RPMI7951 (cell line): ENCODE data around the gene HTR6. TPM values are rescaled to one million over a fixed set of nuclear protein-coding genes. Genes with fewer than 3 reads are reported as not detected.
A peak's percentile ranks its signal among the peaks of the same experiment; 100 is the strongest.

ENCODE experiments used
- DNase-seq: peaks from one replicate; pipeline ENCODE4 v3.0.0-alpha.2; 2012; ENCODE audit warnings: low read depth
- total RNA-seq: library from RNA; depleted of rRNA; stranded (reverse); fragments of >200 nt; shearing (Covaris generic); gene quantifications from 2 replicates; pipeline ENCODE4 v1.2.3, GENCODE V29; 2014

HTR6 gene
- total RNA-seq, 1 experiment from 2014 or later: not detected

DNA sequence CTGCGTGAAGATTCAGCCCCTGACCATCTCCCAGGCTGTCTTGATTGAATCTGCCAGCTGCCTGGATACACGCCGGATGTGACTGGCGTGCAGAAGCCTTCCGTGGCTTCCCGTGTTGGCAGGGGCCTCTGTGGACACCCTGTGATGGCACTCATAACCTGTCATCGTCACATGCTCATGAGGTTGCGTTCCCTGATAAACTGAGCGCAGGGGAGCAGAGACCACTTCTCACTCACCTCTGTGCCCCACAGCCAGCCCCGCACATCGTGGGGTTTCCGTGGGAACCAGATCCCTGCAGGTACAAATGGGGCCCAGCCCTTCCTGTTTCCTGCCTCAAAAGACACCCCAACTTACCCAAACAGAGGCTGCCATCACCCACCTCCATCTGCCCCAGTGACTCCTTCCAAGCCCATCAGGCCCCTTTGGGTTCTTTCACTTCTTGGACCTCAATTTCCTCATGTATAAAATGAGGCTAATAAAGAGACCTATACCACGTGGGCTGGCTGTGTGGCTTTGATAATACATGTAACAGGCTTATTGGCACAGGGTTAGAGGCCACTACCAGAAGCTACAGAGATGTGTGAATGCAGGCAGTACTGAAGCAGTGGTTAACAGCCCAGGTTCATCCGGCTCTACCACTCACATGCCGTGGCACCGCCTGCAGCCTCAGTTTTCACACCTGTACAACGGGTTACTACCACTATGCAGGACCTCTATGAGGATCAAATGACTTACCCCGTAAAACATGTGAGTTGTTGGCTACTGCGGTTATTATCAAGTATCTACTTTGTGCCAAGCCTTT is 23.6 kb downstream of the HTR6 start:
- DNase-seq: no peak

DNA sequence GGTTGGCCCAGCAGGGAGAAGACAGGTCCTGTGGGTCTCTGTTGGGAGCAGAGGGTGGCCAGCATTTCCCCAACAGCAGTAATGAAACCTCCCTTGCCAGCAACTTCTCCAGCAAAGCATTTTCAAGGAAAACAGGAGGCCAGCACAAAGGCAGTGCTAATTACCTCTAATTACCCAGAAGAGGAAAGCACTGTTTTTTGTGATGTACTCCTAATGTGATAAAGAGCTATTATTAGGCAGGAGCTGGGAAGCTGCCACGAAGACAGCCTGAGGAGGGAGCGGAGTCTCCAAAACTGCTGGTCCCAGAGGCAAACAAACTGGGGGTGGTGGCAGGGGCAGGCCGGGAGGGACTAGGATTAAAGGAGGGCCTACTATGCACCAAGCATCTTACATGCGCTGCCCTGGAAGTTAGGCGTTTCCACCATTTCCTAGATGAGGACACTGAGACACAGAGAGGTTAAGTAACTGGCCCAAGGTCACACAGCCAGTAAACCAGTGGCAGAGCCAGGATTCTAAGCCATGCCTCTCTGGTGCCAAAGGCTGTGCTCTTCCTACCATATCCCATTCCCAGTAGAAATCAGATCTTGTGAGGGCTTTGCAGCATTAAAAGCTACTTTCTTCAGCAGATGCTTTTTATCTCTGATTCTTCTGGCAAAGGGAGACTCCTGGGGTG is 24.5 kb downstream of the HTR6 start:
- no peak for DNase-seq

GRCh38 chr1:19689856-19690255 is 25.2 kb downstream of the HTR6 start:
- DNase-seq: no peak

DNA sequence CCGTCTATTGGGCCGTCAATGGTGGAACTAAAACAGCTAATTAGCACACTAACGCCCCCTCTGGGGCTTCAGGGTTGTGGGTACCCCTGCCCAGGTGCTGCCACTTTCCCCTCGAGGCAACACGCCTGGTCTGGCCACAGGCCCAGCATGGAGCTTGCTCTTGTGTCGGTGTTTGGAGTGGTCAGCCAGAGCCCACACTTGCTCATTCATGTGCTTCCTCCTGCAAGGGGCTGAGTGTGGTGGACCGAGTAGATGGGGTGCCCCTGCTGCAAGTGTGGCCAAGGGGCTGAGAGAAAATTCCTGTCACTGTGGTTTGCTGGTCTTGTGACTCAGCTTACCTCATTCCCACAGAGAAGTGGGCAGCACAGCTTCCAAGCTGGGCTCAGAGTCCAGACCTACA is 25.7 kb downstream of the HTR6 start:
- no peak for DNase-seq

DNA sequence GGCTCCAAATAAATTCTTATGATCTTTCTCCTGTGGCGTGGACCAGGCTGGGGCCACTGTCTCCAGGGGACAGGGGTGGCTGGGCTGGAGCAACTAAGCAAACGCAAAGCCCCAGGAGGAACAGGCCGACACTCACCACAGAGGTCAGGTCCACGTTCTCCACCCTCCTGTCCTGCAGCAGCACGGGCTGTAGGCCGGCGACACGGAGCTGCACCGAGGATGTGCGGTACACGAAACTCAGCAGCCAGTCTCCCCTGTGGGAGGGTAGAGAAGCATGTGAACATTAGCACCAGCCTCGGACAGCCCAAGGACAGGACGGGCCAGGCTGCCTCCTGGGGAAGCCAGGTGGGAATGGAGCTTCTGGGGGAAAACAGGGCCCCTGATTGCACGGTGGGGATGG is 29.6 kb downstream of the HTR6 start:
- DNase-seq: no peak

DNA sequence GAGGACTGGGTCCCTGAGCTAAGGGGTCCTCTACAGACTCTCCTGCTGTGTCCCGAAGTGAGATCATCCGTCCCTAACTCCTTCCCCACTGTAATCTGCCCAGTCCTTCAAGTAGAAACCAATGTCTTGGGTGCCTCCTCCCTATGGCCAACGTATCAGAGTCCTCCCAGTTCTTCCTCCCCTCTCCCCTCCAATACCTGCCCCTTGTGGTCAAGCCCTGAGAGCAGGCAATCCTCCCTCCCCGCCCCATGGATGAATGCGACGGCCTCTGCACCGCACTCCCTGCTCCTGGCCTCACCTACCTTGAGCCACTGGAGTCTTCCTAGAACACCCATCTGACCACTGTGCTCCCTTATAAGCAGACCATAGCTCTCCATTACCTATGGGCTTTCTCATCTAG is 31.1 kb downstream of the HTR6 start:
- DNase-seq: no peak

DNA sequence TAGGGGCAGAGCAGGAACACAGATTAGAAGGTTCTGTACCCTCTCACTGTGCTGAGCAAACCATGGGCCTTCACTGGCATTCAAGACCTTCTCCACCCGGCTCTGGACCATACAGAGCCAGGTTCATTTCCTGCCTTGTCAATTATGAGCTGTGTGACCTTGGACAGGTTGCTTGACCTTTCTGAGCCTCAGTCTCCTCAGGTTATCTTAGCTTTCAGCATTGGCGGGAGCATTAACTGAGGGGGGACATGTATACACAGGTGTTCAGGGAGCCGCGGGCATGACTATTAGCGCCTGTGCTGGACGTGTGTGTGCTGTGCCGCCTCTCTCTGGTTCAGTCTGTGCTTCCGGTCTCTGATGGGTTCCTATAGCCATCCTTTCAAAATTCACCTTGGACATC is 32.1 kb downstream of the HTR6 start:
- no peak for DNase-seq

GRCh38 chr1:19698181-19698580 is 33.5 kb downstream of the HTR6 start:
- DNase-seq: no peak

- DNase-seq: no peak
Observed at GRCh38 chr1:19700079-19700777, 35.6 kb downstream of the HTR6 start.

DNA sequence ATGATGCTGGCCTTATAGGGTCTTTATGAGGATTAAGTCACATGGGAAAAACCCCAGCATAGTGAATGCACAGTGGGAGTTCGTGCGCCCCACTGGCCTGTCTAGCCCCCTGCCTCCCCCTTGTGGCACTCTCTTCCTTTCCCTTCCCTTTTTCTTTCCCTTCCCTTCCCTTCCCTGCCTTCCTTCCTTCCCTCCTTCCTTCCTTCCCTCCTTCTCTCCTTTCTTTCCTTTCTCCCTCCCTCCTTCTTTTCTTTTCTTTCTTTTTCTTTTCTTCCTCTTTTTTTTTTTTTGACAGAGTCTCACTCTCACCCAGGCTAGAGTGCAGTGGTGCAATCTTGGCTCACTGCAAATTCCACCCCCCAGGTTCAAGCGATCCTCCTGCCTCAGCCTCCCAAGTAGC is 38.6 kb downstream of the HTR6 start:
- DNase-seq: no peak

GRCh38 chr1:19704247-19705113 is 39.8 kb downstream of the HTR6 start:
- DNase-seq: peak; percentile 67

DNA sequence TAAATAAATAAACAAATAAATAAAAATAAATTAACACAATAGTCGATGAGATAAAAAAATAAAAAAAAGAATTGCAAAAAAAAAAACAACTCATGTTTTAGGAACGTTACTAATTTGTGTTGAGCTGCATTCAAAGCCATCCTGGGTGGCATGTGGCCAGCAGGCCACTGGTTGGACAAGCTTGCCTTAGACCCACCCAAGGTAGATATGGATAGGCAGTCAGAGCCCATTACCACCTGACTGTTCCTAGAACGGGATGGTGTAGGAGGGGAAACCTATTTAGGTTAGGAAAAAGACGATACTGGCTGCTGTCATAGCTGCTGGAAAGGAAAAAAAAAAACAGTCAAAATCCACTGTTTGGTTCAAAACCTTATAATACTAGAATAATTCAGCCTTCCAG is 40.8 kb downstream of the HTR6 start:
- no peak for DNase-seq

DNA sequence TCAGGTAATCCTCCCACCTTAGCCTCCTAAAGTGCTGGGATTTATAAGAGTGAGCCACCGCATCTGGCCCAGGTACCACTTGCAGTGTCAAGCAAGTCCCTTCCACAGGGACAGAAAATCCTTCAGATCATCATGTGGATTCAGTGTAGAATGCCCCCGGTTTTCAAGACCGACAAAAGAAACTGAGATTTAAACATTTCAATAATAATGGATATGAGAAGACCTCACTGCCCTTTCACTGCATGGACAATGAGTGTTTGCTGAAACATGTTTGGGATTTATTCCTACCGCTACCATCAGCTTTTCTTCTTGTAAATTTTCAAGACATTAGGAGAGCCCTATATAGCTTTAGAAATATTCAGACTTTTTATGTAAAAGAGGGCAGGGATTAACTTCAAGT is 41.5 kb downstream of the HTR6 start:
- DNase-seq: no peak

DNA sequence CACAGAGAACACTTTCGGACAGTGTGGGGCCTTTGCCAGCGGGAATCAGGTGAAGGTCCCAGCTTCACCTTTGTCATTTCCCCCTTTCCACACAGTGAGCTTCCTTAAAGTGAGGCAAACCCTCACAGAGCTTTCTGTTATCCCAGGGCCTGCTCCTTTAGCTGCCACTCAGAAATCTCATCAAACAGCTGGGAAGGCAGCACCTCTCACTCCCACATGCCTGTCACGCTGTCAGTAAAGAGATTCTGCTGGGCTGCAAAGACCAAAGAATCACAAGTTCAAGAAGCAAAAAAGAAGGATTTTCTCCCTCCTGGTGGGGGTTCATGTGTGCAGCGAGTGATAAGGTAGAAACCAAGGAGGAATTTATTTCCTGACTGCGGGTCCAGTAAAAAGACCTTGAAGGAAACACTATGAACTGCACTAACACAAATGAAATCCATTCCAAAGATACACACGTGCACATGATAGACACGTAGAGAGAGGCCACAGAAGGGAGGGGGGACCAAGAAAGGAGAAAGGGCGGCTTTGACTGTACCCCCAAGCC is 44.0 kb downstream of the HTR6 start:
- no peak for DNase-seq

DNA sequence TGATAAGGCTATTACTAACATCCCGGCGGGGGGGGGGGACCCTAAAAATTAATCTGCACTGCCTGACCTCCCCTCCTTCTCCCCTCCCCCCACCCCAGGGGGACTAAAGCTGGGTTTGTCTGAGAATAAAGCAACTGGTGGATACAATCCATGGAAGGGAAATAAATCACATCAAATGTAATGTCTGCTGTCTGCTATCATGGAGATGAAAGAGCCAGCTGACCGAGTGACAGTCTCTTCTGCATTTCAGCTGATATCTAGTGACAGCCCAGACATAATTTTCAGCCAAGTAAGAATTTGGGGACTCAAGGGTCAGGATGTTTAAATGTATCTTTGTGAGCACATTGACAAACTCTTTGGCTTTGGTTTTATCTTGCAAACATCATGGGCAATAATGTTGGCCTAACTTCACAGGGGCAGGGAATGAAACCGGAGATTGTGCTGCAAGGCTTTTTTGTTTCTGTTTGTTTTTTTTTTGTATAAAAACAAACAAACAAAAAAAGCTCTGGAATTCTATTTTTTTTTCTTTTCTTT is 44.7 kb downstream of the HTR6 start:
- no peak for DNase-seq

DNA sequence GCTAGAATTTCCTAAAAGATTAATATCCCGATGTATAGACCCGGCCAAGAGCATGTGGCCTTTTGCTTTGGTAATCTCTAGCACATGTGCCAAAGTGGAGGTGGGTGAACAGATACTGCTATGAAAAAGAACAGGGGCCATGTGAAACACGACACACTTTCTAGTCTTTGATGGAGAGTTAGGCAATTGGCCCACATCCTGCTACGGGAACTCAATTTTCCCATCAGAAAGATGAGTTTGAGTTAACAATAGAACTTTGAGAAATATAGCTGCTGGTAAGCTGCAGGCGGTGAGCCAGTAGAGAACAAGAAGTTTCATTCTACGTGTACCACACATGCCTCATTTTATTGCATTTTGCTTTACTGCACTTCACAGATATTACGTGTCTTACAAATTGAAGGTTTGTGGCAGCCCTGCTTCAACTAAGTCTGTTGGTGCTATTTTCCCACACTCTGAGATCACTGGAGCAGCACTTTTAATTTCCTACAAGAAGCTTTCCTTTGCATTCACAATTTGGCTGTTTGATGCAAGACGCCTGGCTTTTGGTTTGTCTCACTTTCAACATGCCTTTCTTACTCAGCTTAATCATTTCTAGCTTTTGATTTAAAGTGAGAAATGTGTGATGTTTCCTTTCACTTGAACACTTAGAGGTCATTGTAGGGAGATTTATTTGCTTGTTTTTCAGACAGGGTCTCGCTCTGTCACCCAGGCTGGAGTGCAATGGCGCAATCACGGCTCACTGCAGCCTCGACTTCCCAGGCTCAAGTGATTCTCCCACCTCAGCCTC is 46.3 kb downstream of the HTR6 start:
- no peak for DNase-seq

DNA sequence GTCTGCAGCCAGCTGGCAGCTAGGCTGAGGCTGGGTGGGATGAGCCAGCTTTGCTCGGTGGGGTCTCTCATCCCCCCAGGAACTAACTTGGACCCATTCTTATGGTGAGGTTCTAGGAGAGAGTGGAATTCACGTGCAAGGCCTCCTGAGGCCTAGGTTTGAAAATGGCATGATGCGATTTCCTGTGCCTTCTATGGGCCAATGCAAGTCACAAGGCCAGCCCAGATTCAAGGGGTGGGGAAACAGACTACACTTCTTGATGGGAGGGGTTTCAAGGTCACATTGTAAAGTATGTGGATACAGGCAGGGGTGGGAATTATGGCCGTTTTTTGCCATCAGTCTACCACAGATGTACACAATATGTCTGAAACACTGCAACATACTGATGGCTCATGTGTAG is 48.3 kb downstream of the HTR6 start:
- no peak for DNase-seq

GRCh38 chr1:19715334-19716203 is 50.9 kb downstream of the HTR6 start:
- peak; percentile 92 for DNase-seq

DNA sequence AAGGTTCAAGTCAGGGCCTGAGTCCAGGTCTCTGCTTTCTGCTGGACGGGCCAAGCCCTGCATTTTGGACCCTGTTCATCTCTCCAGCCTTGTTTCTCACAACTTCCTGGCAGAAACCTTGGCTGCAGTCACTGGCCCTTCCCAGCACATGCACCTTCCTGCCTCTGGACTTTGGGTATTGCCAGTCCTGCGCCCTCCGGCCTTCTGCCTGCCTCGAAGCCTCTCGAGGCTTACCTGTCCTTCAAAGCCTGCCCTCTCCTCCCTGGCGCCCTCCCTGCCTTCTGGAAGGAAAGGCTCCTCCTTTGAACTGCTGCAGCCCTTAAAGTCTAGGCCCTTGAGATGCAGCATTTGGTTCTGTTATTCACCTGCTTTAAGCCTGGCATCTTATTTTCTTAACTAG is 52.8 kb downstream of the HTR6 start:
- no peak for DNase-seq

GRCh38 chr1:19720174-19720573 is 55.5 kb downstream of the HTR6 start:
- DNase-seq: no peak
